ENCODE results near the gene CDKN2B.

CDKN2B gene

GRCh38 chr9:21993893-21994555 lies 15.1 kb downstream of the CDKN2B start, which contains the start of gene CDKN2A:
Gene CDKN2A (minus strand): TSS chr9:21994392.
- DNase-seq: no peak

GRCh38 chr9:21993007-21993406 lies 16.1 kb downstream of the CDKN2B start:
- DNase-seq: no peak

- no peak for DNase-seq
Measured at GRCh38 chr9:21991072-21991959, 17.8 kb downstream of the CDKN2B start.

GRCh38 chr9:21989440-21990189 lies 19.5 kb downstream of the CDKN2B start:
- DNase-seq: no peak

- DNase-seq: no peak
Measured at GRCh38 chr9:21988056-21988990, 20.8 kb downstream of the CDKN2B start.

GRCh38 chr9:21985964-21986667 lies 23.0 kb downstream of the CDKN2B start:
- no peak for DNase-seq

GRCh38 chr9:21984101-21984500 lies 25.0 kb downstream of the CDKN2B start:
- no peak for DNase-seq

- DNase-seq: no peak
Measured at GRCh38 chr9:21983561-21983935, 25.6 kb downstream of the CDKN2B start.

GRCh38 chr9:21982861-21983560 lies 26.1 kb downstream of the CDKN2B start:
- DNase-seq: no peak

GRCh38 chr9:21982391-21982790 lies 26.7 kb downstream of the CDKN2B start:
- no peak for DNase-seq

- DNase-seq: no peak
Measured at GRCh38 chr9:21976334-21976875, 32.7 kb downstream of the CDKN2B start.

- no peak for DNase-seq
Measured at GRCh38 chr9:21974722-21975409, 34.2 kb downstream of the CDKN2B start.

- no peak for DNase-seq
Measured at GRCh38 chr9:21974343-21974721, 34.8 kb downstream of the CDKN2B start.

- DNase-seq: no peak
Measured at GRCh38 chr9:21972361-21972760, 36.7 kb downstream of the CDKN2B start.

GRCh38 chr9:21970800-21971640 lies 38.1 kb downstream of the CDKN2B start:
- DNase-seq: no peak

- DNase-seq: no peak
Measured at GRCh38 chr9:21969951-21970799, 38.9 kb downstream of the CDKN2B start.

GRCh38 chr9:21969011-21969940 lies 39.8 kb downstream of the CDKN2B start:
- DNase-seq: no peak

All from 8988T (cell line).